Epithelial cell of umbilical artery (primary cell): ENCODE measurements around the gene FGB. TPM values are rescaled to one million over a fixed set of nuclear protein-coding genes. Genes with fewer than 3 reads are reported as not detected.

Experiments used
- total RNA-seq: library from RNA; depleted of rRNA; stranded (reverse); fragments of >200 nt; gene quantifications from 2 replicates; pipeline ENCODE4 v1.2.3, GENCODE V29; 2014

FGB gene
- not detected in 2 replicates for total RNA-seq

DNA sequence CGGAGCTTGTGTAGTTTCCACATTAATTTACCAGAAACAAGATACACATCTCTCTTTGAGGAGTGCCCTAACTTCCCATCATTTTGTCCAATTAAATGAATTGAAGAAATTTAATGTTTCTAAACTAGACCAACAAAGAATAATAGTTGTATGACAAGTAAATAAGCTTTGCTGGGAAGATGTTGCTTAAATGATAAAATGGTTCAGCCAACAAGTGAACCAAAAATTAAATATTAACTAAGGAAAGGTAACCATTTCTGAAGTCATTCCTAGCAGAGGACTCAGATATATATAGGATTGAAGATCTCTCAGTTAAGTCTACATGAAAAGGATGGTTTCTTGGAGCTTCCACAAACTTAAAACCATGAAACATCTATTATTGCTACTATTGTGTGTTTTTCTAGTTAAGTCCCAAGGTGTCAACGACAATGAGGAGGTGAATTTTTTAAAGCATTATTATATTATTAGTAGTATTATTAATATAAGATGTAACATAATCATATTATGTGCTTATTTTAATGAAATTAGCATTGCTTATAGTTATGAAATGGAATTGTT lies at the start of gene FGB:
FGB (plus strand) TSS at position 315 of the 558 bp plus-strand sequence; CDS start at position 323, 8 bp downstream.

GRCh38 chr4:154549894-154550790 lies 12.7 kb upstream of the FGB start, which contains the start of gene PLRG1:
Gene PLRG1 (minus strand): TSS chr4:154550400. CDS start chr4:154550308, 92 bp downstream.

GRCh38 chr4:154590329-154591006 lies 27.7 kb downstream of the FGB start, which contains the start of gene FGA:
Gene FGA (minus strand): TSS chr4:154590742. CDS start chr4:154590687, 55 bp downstream.

DNA sequence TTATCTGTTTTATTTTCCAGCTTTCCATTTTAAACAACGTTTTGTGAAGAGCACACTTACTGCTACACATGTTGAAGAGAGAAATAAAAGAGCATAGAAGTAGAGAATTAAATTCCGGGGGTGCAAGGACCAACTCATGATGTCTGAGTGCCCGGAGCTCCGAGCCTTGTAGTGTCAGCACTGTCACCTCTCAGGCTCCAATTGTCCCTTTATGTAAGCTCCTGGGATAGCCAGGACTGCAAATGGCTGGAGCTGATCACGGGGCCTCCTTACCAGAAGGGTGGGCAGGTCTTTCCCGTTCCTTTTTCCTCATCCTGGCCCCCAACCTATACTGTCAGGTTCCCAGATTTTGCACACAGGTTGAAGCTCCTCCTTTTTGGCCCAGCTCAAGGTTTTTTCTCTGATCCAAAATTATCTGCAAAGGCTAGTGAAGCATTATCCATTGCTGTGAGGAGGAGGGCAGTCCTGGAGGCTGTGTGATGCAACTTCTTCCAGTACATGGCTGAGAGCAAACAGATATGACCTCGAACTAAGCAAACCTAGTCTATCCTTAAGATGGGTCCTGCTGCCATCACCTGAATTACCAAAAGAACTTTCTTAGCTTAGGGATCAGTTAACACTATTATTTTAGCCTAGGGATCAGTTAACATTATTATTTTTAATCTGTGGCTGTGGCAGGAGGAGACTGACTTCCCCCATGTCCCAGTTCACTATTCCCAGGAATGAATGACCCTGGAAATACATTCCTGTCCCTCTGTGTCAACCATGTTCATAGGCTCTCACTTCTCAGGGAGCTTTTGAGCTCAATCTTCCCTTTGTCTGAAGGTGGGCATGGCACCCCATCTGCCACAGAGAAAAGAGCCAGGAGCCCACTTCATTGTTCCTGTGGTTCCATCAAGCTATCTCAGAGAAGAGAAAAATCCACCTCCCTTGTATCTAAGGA lies 49.9 kb downstream of the FGB start, which contains the start of gene FGG:
FGG (minus strand) TSS at position 185 of the 943 bp plus-strand sequence; CDS start at position 138, 47 bp downstream.

Other genes starting within 250 kb of the FGB start
- not detected in 2 replicates for gene DCHS2, start 71.2 kb upstream of the FGB start, total RNA-seq
- gene PLRG1, start 12.6 kb upstream of the FGB start, total RNA-seq, result 73.7 and 117 TPM in 2 replicates
- not detected in 2 replicates for gene FGA, start 27.7 kb downstream of the FGB start, total RNA-seq
- gene FGG, start 49.6 kb downstream of the FGB start, total RNA-seq, result not detected in 2 replicates
- gene LRAT, start 181.0 kb downstream of the FGB start, total RNA-seq, result not detected in 2 replicates
- under 0.01 TPM in 1 of 2 replicates, not detected in the other for gene RBM46, start 218.3 kb downstream of the FGB start, total RNA-seq